ENCODE measurements around the gene MRPS6. TPM values are rescaled to one million over a fixed set of nuclear protein-coding genes. Genes with fewer than 3 reads are reported as not detected.
A peak's percentile ranks its signal among the peaks of the same experiment; 100 is the strongest.

MRPS6 gene
- total and polyA plus RNA-seq, 2 of the 4 experiments (the other 2 are of a cell fraction): 7.5 to 35.1 TPM

- H3K9me3 ChIP-seq (ENCODE audit: control insufficient read depth, insufficient read depth, low read length): no peaks in the 10 kb centered on the region
- no peak overlapping the region for H3K27ac ChIP-seq (ENCODE audit: insufficient read depth, low read length)
- peak overlapping the region; percentile 38; the same call in 1 of the 2 replicates for H4K91ac ChIP-seq (ENCODE audit: insufficient read depth, low read depth, low read length)
- ATAC-seq (ENCODE audit: low read depth): peak; percentile 98
- WGBS, 2 experiments (ENCODE audit: extremely low coverage in 2 of 2, insufficient read length in 1 of 2): 20% methylated on average over 3 of the region's 13 CpGs; no CpG with 5 or more reads in 1 of the 2 experiments
- H2BK15ac ChIP-seq (ENCODE audit: low read depth, low read length): no peak overlapping the region; the same call in 2 of the 3 replicates
- H4K5ac ChIP-seq (ENCODE audit: low read depth, low read length): no peak overlapping the region
- H2BK5ac ChIP-seq (ENCODE audit: low read depth, low read length, poor library complexity, severe bottlenecking): no peak overlapping the region
- no peaks in the 10 kb centered on the region for H3K27me3 ChIP-seq (ENCODE audit: control insufficient read depth, insufficient read depth, low read length)
- H2BK20ac ChIP-seq (ENCODE audit: low read depth, low read length): peak overlapping the region; percentile 69; the same call in 1 of the 2 replicates
- in situ Hi-C loops (cut with MboI; ENCODE audit: low sequenced_read_pairs) (no loop called here), dilution Hi-C loops (cut with HindIII; ENCODE audit: low sequenced_read_pairs, unreplicated experiment) (no loop called here), intact Hi-C loops (cut with micrococcal nuclease) (no loop called here)
- no peaks in the 10 kb centered on the region for H4K20me1 ChIP-seq (ENCODE audit: insufficient read depth, low read length)
- no peaks in the 10 kb centered on the region for H3K36me3 ChIP-seq (ENCODE audit: control insufficient read depth, insufficient read depth, low read length)
- H3K18ac ChIP-seq (ENCODE audit: low read depth, low read length): 0 out of 2 replicates have a peak overlapping the region, but pooled peaks have one; percentile 5
- no peaks in the 10 kb centered on the region for H3K79me1 ChIP-seq (ENCODE audit: low read depth in 1 of 2, low read length in 2 of 2)
- peak overlapping the region; percentile 44 for H3K4ac ChIP-seq (ENCODE audit: low read depth, low read length)
- H3K14ac ChIP-seq (replicated peaks; ENCODE audit: low read depth, low read length): 0 out of 2 replicates have a peak overlapping the region, but pooled peaks have one; percentile 54
- peak overlapping the region; percentile 53; the same call in 1 of the 2 replicates for H3K4me2 ChIP-seq (ENCODE audit: low read depth, low read length)
- H2AK5ac ChIP-seq (ENCODE audit: low read depth, low read length): peak overlapping the region; percentile 18; the same call in 1 of the 2 replicates
- peak; percentile 26; the same call in 1 of the 2 replicates for TF ChIP-seq MAFK (IDR thresholded peaks at IDR 0.05; ENCODE audit: low read depth, low read length)
- TF ChIP-seq, protein P1, sequence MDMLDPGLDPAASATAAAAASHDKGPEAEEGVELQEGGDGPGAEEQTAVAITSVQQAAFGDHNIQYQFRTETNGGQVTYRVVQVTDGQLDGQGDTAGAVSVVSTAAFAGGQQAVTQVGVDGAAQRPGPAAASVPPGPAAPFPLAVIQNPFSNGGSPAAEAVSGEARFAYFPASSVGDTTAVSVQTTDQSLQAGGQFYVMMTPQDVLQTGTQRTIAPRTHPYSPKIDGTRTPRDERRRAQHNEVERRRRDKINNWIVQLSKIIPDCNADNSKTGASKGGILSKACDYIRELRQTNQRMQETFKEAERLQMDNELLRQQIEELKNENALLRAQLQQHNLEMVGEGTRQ (IDR thresholded peaks at IDR 0.05; ENCODE audit: low read depth, low read length): peak; percentile 98
- TF ChIP-seq, protein P2, sequence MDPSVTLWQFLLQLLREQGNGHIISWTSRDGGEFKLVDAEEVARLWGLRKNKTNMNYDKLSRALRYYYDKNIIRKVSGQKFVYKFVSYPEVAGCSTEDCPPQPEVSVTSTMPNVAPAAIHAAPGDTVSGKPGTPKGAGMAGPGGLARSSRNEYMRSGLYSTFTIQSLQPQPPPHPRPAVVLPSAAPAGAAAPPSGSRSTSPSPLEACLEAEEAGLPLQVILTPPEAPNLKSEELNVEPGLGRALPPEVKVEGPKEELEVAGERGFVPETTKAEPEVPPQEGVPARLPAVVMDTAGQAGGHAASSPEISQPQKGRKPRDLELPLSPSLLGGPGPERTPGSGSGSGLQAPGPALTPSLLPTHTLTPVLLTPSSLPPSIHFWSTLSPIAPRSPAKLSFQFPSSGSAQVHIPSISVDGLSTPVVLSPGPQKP (IDR thresholded peaks at IDR 0.05; ENCODE audit: borderline replicate concordance, low read depth, low read length): no peak
- peak overlapping the region; percentile 6; the same call in 1 of the 2 replicates for H3K4me3 ChIP-seq (ENCODE audit: insufficient read depth, low read depth, low read length)
- H3K4me1 ChIP-seq (ENCODE audit: control insufficient read depth, insufficient read depth, low read length): no peaks in the 10 kb centered on the region
- DNase-seq: peak; percentile 82
- H2AK9ac ChIP-seq (replicated peaks; ENCODE audit: low read depth, low read length, poor library complexity): peak overlapping the region; percentile 65
- H2AFZ ChIP-seq (replicated peaks; ENCODE audit: low read length, poor library complexity): peak overlapping the region; percentile 85
- peak overlapping the region; percentile 66 for H2BK120ac ChIP-seq (ENCODE audit: low read depth, low read length)
- no peak overlapping the region for H3K9ac ChIP-seq (ENCODE audit: low read depth, low read length)
- no peak overlapping the region for H3K56ac ChIP-seq (ENCODE audit: extremely low read depth, insufficient read depth, low read length)
- H3K23ac ChIP-seq (ENCODE audit: low read depth, low read length): no peak overlapping the region
- ChIA-PET CTCF (no interaction called here), POLR2A (ENCODE audit: unreplicated experiment) (no interaction called here)
- no TSS peak for BruUV-seq (replicated peaks)
- H3K9me1 ChIP-seq (ENCODE audit: insufficient read depth, low read length): no peaks in the 10 kb centered on the region; the same call in none of the 2 replicates
- peak overlapping the region in 1 of 2 experiments; percentile 78; a peak in 2 of 4 replicates for H4K8ac ChIP-seq (ENCODE audit: low read depth in 2 of 2, low read length in 2 of 2)
These were observed 43.4 kb upstream of the MRPS6 start for GRCh38 chr21:34029743-34030528.
